IPS-18c (cell line): Measurements from ENCODE around the gene ATP8A1.

Experiments used
- H3K4me3 ChIP-seq: 2 replicates; pipeline ENCODE4 v1.7.0; 2013; ENCODE audit warnings: low read depth, mild to moderate bottlenecking, low read length, moderate library complexity; ENCODE audit not compliant: insufficient read depth
- H3K9me3 ChIP-seq: one replicate; pipeline ENCODE4 v1.6.1; 2013; ENCODE audit warnings: mild to moderate bottlenecking, low read length, moderate library complexity; ENCODE audit not compliant: control insufficient read depth, insufficient read depth

Gene ATP8A1

GRCh38 chr4:42608551-42608950, 48.4 kb downstream of the ATP8A1 start:
- H3K9me3 ChIP-seq = no peaks in the 10 kb centered on the region
- H3K4me3 ChIP-seq = no peak overlapping the region

DNA sequence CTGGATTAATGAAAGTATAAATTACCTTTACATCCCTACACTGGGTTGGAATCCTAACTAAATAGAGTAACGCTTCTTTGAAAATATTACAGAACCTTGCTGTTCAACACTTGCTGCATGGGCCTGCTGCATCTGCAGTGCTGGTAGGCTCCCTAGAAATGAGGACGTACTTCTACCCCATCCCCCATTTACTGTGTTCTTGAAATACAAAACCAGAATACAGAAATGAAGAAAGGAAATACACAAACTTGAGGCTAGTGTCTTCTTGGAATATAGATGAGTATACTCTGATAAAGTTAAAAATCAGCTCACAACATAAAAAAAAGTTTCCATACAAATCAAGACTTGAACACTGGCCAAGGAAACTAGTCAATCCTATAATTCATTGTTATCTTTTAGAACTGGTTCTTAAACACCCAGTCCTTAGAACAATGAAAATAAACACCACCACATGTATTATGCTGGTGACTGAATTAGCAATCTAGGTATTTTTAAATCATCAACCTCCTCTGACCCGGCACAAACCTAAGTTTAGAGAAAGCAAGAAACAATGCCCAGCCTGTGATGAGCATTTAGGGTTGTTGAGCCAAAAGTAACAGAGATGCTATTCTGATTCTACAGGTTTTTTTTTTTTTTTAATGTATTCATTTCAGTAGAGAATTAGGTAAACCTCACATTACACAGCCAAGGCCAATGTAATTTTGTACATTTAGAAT, 49.7 kb downstream of the ATP8A1 start:
- H3K9me3 ChIP-seq = no peaks in the 10 kb centered on the region
- H3K4me3 ChIP-seq = no peak overlapping the region

- no peak overlapping the region for H3K4me3 ChIP-seq
These were observed 51.6 kb downstream of the ATP8A1 start for GRCh38 chr4:42605264-42605663.

DNA sequence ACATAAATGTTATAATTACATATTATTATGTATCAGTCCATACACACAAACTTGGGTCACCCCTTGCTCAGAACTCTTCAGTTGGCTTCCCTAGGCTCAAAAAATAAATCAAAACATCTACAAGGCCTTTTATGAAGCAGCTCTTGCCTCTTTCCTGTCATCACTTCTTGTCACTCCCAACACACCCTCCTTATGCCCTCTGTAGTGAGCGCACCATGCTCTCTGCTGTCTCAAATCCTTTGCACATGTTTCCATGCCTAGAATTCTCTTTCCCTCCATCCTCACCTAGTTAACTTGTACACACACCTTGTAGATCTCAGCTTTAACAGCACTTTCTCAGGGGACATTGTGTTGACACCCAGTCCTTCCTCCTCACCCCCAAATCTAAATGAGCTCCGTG, 53.0 kb downstream of the ATP8A1 start:
- Histone ChIP-seq H3K9me3 (no peaks in the 10 kb centered on the region), H3K4me3 (no peak overlapping the region)

More at GRCh38 chr4:42605264-42605663, 51.6 kb downstream of the ATP8A1 start:
- no peaks in the 10 kb centered on the region for H3K9me3 ChIP-seq

- H3K4me3 ChIP-seq = no peak overlapping the region
- H3K9me3 ChIP-seq = no peaks in the 10 kb centered on the region
These were observed 56.3 kb downstream of the ATP8A1 start for GRCh38 chr4:42600578-42600977.

DNA sequence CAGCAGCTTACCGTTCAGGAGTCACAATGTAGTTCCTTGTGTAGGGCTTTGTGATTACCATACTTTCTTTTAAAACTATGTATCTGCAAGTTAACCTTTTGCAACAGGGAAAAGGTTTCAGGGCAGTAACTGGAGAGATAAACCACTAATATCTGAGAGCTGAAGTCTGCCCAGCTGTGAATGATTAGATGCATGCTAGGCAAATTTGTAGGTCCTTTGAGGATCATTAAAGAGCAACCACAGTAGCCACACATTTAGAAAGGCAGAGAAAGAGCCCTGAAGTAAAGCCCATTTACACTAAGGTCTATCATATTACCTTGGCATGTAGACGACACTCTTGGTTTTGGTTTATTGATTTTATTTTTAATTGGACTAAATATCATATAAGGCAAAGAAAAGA, 60.0 kb downstream of the ATP8A1 start:
- Histone ChIP-seq H3K9me3 (no peaks in the 10 kb centered on the region), H3K4me3 (no peak overlapping the region)

DNA sequence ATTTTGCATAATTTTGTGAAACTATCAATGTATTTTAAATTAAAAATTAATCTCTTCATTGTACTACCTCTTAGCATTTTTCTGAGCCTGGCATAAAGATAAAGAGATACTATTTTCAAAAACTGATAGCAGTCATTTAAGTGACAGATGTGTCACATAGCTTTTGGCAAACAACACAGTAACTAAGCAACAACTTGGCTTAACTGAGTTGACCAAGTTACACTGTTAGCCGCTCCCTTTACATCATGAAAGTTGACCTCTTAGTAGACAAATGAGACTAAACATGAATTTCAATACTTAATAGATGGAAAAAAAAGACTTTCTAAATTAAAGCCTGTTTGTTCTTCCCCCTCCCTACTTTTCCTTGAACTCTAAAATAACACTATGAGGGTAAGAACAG, 62.0 kb downstream of the ATP8A1 start:
- Histone ChIP-seq H3K9me3 (no peaks in the 10 kb centered on the region), H3K4me3 (no peak overlapping the region)

DNA sequence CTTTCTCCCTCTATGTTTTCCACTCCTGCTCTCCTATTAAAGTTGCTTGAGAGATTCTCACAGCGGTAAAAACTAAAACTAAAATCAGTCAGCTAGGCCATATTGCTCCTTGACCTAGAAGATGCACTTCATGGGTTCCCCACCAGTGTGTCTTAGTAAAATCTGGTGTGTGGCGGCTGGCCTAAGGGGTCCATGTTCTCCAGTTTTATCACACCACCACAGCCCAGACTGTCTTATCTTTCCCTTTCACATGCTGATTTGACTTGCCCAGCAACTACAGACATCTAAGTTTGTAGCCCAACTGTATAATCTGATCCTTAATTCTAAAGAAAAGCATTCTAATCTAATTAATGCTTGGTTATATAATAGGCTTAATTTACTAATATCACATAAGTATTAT, 68.0 kb downstream of the ATP8A1 start:
- H3K4me3 ChIP-seq = no peak overlapping the region
- no peaks in the 10 kb centered on the region for H3K9me3 ChIP-seq

- no peaks in the 10 kb centered on the region for H3K9me3 ChIP-seq
- H3K4me3 ChIP-seq = no peak overlapping the region
These were observed 70.1 kb downstream of the ATP8A1 start for GRCh38 chr4:42586775-42587174.

DNA sequence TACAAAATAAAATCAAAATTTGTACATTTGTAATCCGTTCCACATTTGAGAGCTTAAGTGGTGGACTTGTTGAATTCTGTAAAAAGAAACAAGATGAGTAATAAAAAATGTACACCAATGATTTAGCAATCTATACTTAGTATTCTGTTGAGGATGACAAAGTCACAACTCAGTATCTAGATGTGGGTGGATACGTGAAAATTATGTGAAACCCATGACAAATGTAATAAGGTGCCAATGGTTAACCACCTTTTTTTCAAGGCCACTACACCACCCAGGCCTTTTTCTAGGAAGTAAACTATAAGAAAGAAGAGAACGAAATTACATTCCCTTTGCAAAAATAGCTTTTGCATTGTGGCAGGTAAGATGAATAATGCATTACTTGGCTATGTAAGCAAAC, 77.0 kb downstream of the ATP8A1 start:
- H3K4me3 ChIP-seq = no peak overlapping the region
- H3K9me3 ChIP-seq = no peaks in the 10 kb centered on the region

DNA sequence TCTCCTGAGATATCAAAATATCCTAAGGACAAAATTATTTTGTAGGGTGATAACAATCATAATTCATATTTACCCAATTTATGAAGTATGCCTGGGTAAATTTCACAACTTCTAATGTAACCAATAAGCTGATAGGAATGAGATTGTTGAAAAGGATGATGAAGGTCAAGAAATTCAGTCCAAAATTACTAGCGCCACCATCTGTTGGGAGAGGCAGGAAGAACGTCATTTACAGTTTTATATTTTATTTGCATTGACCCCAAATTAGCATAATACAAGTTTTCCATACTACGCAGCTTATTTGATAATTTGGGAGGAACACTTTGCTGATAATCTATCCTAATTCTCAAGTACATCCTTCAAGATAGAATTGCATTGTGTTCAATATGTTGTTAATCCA, 78.7 kb downstream of the ATP8A1 start:
- no peak overlapping the region for H3K4me3 ChIP-seq
- no peaks in the 10 kb centered on the region for H3K9me3 ChIP-seq

GRCh38 chr4:42574870-42575430, 82.0 kb downstream of the ATP8A1 start:
- no peak overlapping the region for H3K4me3 ChIP-seq
- no peaks in the 10 kb centered on the region for H3K9me3 ChIP-seq

DNA sequence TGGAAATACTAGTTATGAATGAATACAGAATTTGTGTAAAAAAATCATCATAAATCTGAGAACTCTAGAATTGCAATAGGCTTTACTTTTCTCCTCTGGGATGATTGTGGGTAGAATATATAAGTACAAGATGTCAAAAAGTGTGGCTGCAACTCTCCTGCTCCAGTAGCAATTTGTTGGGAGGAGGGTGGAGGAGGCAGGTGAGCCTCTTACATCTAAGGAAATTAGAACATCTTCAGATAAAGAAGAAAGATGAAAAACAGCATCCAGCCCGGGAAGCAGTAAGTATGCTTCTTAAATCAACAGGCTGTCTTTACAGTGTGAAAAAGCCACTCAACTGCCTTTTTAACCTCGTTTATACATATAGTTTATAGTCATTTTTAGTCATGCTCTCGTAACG, 83.7 kb downstream of the ATP8A1 start:
- Histone ChIP-seq H3K4me3 (no peak overlapping the region), H3K9me3 (no peaks in the 10 kb centered on the region)

DNA sequence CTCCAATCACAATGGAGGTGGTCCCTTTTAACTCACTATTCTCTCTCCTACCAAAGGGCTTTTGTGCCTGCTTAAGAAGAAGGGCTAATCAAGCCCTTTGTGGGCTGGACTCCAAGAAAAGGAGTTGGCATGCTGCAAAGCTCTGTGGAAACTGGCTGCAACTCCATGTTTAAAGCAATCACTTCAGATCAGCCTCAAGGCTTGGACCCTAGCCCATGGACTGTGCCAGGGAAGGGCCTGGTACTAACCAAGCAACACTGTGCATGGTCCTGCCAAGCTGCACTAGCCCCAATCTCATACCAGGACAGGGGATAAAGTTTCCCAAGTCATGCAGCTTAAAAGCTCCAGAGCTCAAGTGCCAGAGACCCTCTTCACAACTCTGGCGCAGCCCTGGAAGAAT, 86.7 kb downstream of the ATP8A1 start:
- no peak overlapping the region for H3K4me3 ChIP-seq
- H3K9me3 ChIP-seq = no peaks in the 10 kb centered on the region

DNA sequence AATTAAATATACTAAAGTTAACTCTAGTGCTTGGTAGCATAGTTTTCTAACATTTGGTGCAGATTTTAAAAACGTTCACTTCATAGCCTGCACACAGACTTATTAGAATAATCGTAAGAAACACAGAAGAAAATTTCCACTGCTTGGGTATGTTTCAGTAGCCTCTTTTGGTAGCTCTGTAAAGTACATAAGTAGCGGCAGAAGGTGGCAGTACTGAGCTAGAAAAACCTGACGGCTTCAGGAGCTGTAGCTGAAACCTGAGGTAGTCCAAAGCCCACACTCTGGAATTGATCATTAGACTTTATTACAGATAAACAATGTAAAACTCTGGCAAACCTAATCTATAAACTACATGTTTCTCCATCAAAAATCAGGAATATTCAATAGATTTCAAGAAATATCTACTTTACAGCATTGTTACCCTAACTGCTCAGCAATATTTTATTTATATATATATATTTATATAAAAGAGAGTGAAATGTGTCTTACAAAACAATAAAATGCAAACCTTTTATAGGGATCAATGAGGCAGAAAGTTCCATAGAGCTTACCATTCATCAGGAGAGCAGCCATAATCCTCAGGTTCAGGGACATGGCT, 88.2 kb downstream of the ATP8A1 start:
- H3K9me3 ChIP-seq = no peaks in the 10 kb centered on the region

GRCh38 chr4:42566835-42567234, 90.1 kb downstream of the ATP8A1 start:
- Histone ChIP-seq H3K9me3 (no peaks in the 10 kb centered on the region), H3K4me3 (no peak overlapping the region)

More for the DNA sequence above, 88.2 kb downstream of the ATP8A1 start:
- no peak overlapping the region for H3K4me3 ChIP-seq

GRCh38 chr4:42562016-42562415, 94.9 kb downstream of the ATP8A1 start:
- H3K9me3 ChIP-seq = no peaks in the 10 kb centered on the region
- no peak overlapping the region for H3K4me3 ChIP-seq

DNA sequence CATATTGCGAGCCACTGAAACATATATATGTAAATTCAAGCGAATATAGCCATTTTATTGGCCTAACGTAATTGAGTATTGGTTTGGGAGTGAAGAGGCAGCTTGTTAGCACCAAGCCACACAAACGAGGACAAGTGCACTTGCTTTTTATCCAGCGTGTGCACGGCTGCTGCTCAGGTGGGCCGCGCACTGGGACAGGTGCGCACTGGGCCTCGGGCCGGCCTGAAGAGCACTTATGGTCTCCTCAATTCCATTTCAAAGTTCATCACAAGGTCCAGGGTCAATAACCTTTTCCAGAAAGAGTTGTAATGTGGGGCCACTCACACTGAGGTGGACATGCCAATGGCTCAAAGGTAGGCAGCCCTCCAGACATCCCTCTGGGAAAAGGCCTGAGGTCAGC, 95.9 kb downstream of the ATP8A1 start:
- H3K4me3 ChIP-seq = no peak overlapping the region

More for the DNA sequence above, 95.9 kb downstream of the ATP8A1 start:
- H3K9me3 ChIP-seq = no peaks in the 10 kb centered on the region
